ENCODE measurements around the gene MCHR1. TPM values are rescaled to one million over a fixed set of nuclear protein-coding genes. Genes with fewer than 3 reads are reported as not detected.
A peak's percentile ranks its signal among the peaks of the same experiment; 100 is the strongest.

MCHR1 gene
- total RNA-seq, 1 experiment from 2014 or later: 1.0 TPM

- TF ChIP-seq AR (CRISPR knock-in tag; IDR thresholded peaks at IDR 0.05) (no peak), TP53 (CRISPR knock-in tag; IDR thresholded peaks at IDR 0.05) (no peak), TEAD1 (CRISPR knock-in tag; IDR thresholded peaks at IDR 0.05) (no peak), ZNF671 (CRISPR knock-in tag; IDR thresholded peaks at IDR 0.05) (no peak), ZNF396 (CRISPR knock-in tag; IDR thresholded peaks at IDR 0.05; ENCODE audit: borderline replicate concordance) (no peak), ZNF281 (CRISPR knock-in tag; IDR thresholded peaks at IDR 0.05) (no peak), SOX15 (CRISPR knock-in tag; IDR thresholded peaks at IDR 0.05) (no peak)
- TF ChIP-seq, protein P1, sequence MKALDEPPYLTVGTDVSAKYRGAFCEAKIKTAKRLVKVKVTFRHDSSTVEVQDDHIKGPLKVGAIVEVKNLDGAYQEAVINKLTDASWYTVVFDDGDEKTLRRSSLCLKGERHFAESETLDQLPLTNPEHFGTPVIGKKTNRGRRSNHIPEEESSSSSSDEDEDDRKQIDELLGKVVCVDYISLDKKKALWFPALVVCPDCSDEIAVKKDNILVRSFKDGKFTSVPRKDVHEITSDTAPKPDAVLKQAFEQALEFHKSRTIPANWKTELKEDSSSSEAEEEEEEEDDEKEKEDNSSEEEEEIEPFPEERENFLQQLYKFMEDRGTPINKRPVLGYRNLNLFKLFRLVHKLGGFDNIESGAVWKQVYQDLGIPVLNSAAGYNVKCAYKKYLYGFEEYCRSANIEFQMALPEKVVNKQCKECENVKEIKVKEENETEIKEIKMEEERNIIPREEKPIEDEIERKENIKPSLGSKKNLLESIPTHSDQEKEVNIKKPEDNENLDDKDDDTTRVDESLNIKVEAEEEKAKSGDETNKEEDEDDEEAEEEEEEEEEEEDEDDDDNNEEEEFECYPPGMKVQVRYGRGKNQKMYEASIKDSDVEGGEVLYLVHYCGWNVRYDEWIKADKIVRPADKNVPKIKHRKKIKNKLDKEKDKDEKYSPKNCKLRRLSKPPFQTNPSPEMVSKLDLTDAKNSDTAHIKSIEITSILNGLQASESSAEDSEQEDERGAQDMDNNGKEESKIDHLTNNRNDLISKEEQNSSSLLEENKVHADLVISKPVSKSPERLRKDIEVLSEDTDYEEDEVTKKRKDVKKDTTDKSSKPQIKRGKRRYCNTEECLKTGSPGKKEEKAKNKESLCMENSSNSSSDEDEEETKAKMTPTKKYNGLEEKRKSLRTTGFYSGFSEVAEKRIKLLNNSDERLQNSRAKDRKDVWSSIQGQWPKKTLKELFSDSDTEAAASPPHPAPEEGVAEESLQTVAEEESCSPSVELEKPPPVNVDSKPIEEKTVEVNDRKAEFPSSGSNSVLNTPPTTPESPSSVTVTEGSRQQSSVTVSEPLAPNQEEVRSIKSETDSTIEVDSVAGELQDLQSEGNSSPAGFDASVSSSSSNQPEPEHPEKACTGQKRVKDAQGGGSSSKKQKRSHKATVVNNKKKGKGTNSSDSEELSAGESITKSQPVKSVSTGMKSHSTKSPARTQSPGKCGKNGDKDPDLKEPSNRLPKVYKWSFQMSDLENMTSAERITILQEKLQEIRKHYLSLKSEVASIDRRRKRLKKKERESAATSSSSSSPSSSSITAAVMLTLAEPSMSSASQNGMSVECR (CRISPR knock-in tag; IDR thresholded peaks at IDR 0.05; ENCODE audit: borderline replicate concordance): no peak
- TF ChIP-seq, protein P2, sequence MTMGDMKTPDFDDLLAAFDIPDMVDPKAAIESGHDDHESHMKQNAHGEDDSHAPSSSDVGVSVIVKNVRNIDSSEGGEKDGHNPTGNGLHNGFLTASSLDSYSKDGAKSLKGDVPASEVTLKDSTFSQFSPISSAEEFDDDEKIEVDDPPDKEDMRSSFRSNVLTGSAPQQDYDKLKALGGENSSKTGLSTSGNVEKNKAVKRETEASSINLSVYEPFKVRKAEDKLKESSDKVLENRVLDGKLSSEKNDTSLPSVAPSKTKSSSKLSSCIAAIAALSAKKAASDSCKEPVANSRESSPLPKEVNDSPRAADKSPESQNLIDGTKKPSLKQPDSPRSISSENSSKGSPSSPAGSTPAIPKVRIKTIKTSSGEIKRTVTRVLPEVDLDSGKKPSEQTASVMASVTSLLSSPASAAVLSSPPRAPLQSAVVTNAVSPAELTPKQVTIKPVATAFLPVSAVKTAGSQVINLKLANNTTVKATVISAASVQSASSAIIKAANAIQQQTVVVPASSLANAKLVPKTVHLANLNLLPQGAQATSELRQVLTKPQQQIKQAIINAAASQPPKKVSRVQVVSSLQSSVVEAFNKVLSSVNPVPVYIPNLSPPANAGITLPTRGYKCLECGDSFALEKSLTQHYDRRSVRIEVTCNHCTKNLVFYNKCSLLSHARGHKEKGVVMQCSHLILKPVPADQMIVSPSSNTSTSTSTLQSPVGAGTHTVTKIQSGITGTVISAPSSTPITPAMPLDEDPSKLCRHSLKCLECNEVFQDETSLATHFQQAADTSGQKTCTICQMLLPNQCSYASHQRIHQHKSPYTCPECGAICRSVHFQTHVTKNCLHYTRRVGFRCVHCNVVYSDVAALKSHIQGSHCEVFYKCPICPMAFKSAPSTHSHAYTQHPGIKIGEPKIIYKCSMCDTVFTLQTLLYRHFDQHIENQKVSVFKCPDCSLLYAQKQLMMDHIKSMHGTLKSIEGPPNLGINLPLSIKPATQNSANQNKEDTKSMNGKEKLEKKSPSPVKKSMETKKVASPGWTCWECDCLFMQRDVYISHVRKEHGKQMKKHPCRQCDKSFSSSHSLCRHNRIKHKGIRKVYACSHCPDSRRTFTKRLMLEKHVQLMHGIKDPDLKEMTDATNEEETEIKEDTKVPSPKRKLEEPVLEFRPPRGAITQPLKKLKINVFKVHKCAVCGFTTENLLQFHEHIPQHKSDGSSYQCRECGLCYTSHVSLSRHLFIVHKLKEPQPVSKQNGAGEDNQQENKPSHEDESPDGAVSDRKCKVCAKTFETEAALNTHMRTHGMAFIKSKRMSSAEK (CRISPR knock-in tag; IDR thresholded peaks at IDR 0.05; ENCODE audit: borderline replicate concordance): no peak
Observed at GRCh38 chr22:40635940-40636379, 43.3 kb upstream of the MCHR1 start (continued).

GRCh38 chr22:40636380-40637182 is 42.7 kb upstream of the MCHR1 start, which contains the start of gene MRTFA:
Gene MRTFA, minus strand, starts transcription at chr22:40636719.
- peak; percentile 100 for DNase-seq (ENCODE audit: low spot score)
- Mint-ChIP-seq H3K27me3 (ENCODE audit: low read depth) (peaks cover 3% of the 10 kb centered on the region), H3K4me1 (peaks cover 19% of the 10 kb centered on the region), H3K9me3 (no peaks in the 10 kb centered on the region), H3K4me3 (peak within 1 kb of the TSS; percentile 89), H3K27ac (peak within 1 kb of the TSS; percentile 80; the same call in 1 of the 2 replicates), H3K36me3 (no peaks in the 10 kb centered on the region)
- ChIA-PET CTCF (interaction anchor here (0.6 to 2.1 kb wide), 13 partner anchors 9 to 414 kb away, joined by 3 to 12 read pairs (median 3); partner anchors contain the start of gene XPNPEP3), POLR2A (interaction anchor here (0.5 to 1.4 kb wide), 9 partner anchors 11 to 241 kb away, joined by 3 to 5 read pairs (median 3); no protein-coding TSS in a partner anchor)
- ATAC-seq: peak; percentile 95
- TF ChIP-seq ZNF263 (CRISPR knock-in tag; IDR thresholded peaks at IDR 0.05; ENCODE audit: low read depth): no peak
- TF ChIP-seq, protein P2 (CRISPR knock-in tag; IDR thresholded peaks at IDR 0.05; ENCODE audit: borderline replicate concordance): no peak
- 0 out of 2 replicates have a peak, but pooled peaks have one; percentile 13 for TF ChIP-seq ZNF138 (CRISPR knock-in tag; conservative IDR thresholded peaks at IDR 0.05)
- no peak for TF ChIP-seq OVOL2 (CRISPR knock-in tag; IDR thresholded peaks at IDR 0.05; ENCODE audit: borderline replicate concordance)
- no peak for TF ChIP-seq JAZF1 (CRISPR knock-in tag; IDR thresholded peaks at IDR 0.05)
- no peak for TF ChIP-seq ZNF219 (CRISPR knock-in tag; IDR thresholded peaks at IDR 0.05; ENCODE audit: borderline replicate concordance)
